Activated CD4-positive, alpha-beta T cell treated with anti-CD3 and anti-CD28 coated beads, Interleukin-2, amount 10 ng/mL, durations not matched to agents 7 days and 5 days (primary cell): ENCODE results near the gene TMTC2. TPM values are rescaled to one million over a fixed set of nuclear protein-coding genes. Genes with fewer than 3 reads are reported as not detected.

ENCODE experiments used
- CTCF ChIA-PET: fragments of 350-600 bp; sonication (Branson Sonifier 250); formaldehyde crosslinking; loops from one replicate; lab custom pipeline; 2021; ENCODE audit warnings: antibody characterized with exemption; lab: Charles Lee
- POLR2A ChIA-PET: fragments of 350-600 bp; sonication (Branson Sonifier 250); formaldehyde crosslinking; loops from one replicate; lab custom pipeline; 2021; ENCODE audit warnings: antibody characterized with exemption; lab: Charles Lee
- DNase-seq: peaks from one replicate; pipeline ENCODE4 v3.0.0-alpha.2; 2020
- H3K27ac Mint-ChIP-seq: one replicate; pipeline ENCODE4 v1.8.0; 2021; ENCODE audit warnings: mild to moderate bottlenecking, moderate library complexity, mixed read lengths
- H3K27me3 Mint-ChIP-seq: one replicate; pipeline ENCODE4 v1.8.0; 2021; ENCODE audit warnings: mixed read lengths
- H3K36me3 Mint-ChIP-seq: one replicate; pipeline ENCODE4 v1.8.0; 2021; ENCODE audit warnings: low read depth, mixed read lengths
- H3K4me1 Mint-ChIP-seq: one replicate; pipeline ENCODE4 v1.8.0; 2021; ENCODE audit warnings: mixed read lengths
- H3K4me3 Mint-ChIP-seq: one replicate; pipeline ENCODE4 v1.8.0; 2021; ENCODE audit warnings: mild to moderate bottlenecking, moderate library complexity, mixed read lengths
- H3K9me3 Mint-ChIP-seq: one replicate; pipeline ENCODE4 v1.8.0; 2021; ENCODE audit warnings: mixed read lengths
- total RNA-seq, 2 experiments: library from RNA; stranded (reverse); gene quantifications; one replicate each; pipeline ENCODE4 v1.2.3, GENCODE V29; 2021

Gene TMTC2
- total RNA-seq, 2 experiments from 2014 or later = 1.8 to 2.5 TPM

- CTCF ChIA-PET = no interaction called here
- Mint-ChIP-seq H3K36me3 (no peaks in the 10 kb centered on the region), H3K9me3 (no peaks in the 10 kb centered on the region), H3K27me3 (no peaks in the 10 kb centered on the region), H3K27ac (no peak overlapping the region), H3K4me3 (no peak overlapping the region), H3K4me1 (no peaks in the 10 kb centered on the region)
- POLR2A ChIA-PET = no interaction called here
- DNase-seq = no peak
Observed at GRCh38 chr12:82910246-82910893, 223.7 kb downstream of the TMTC2 start.

GRCh38 chr12:82912406-82912805 is 225.7 kb downstream of the TMTC2 start:
- DNase-seq = no peak
- Mint-ChIP-seq H3K27ac (no peak overlapping the region), H3K4me1 (no peaks in the 10 kb centered on the region), H3K27me3 (no peaks in the 10 kb centered on the region), H3K9me3 (no peaks in the 10 kb centered on the region), H3K36me3 (no peaks in the 10 kb centered on the region), H3K4me3 (no peak overlapping the region)
- CTCF ChIA-PET = no interaction called here
- POLR2A ChIA-PET = no interaction called here

- no peaks in the 10 kb centered on the region for H3K9me3 Mint-ChIP-seq
- no peak overlapping the region for H3K4me3 Mint-ChIP-seq
- no peak for DNase-seq
- no peaks in the 10 kb centered on the region for H3K4me1 Mint-ChIP-seq
- POLR2A ChIA-PET = no interaction called here
- no peaks in the 10 kb centered on the region for H3K27me3 Mint-ChIP-seq
- no peak overlapping the region for H3K27ac Mint-ChIP-seq
- CTCF ChIA-PET = no interaction called here
- no peaks in the 10 kb centered on the region for H3K36me3 Mint-ChIP-seq
Observed at GRCh38 chr12:82919388-82920054, 232.8 kb downstream of the TMTC2 start.

GRCh38 chr12:82923935-82924334 is 237.2 kb downstream of the TMTC2 start:
- no peak overlapping the region for H3K4me3 Mint-ChIP-seq
- CTCF ChIA-PET = no interaction called here
- H3K9me3 Mint-ChIP-seq = no peaks in the 10 kb centered on the region
- H3K27me3 Mint-ChIP-seq = no peaks in the 10 kb centered on the region
- POLR2A ChIA-PET = no interaction called here
- H3K36me3 Mint-ChIP-seq = no peaks in the 10 kb centered on the region
- H3K4me1 Mint-ChIP-seq = no peaks in the 10 kb centered on the region
- DNase-seq = no peak
- H3K27ac Mint-ChIP-seq = no peak overlapping the region

- POLR2A ChIA-PET = no interaction called here
- Mint-ChIP-seq H3K4me1 (no peaks in the 10 kb centered on the region), H3K36me3 (no peaks in the 10 kb centered on the region), H3K9me3 (no peaks in the 10 kb centered on the region), H3K27me3 (no peaks in the 10 kb centered on the region), H3K27ac (no peak overlapping the region), H3K4me3 (no peak overlapping the region)
- CTCF ChIA-PET = no interaction called here
- DNase-seq = no peak
Observed at GRCh38 chr12:82926630-82927029, 239.9 kb downstream of the TMTC2 start.

GRCh38 chr12:82930301-82930700 is 243.6 kb downstream of the TMTC2 start:
- CTCF ChIA-PET = no interaction called here
- Mint-ChIP-seq H3K4me3 (no peak overlapping the region), H3K4me1 (no peaks in the 10 kb centered on the region), H3K9me3 (no peaks in the 10 kb centered on the region), H3K27me3 (no peaks in the 10 kb centered on the region), H3K27ac (no peak overlapping the region), H3K36me3 (no peaks in the 10 kb centered on the region)
- DNase-seq = no peak
- POLR2A ChIA-PET = no interaction called here

- H3K27ac Mint-ChIP-seq = no peak overlapping the region
Observed at GRCh38 chr12:82931349-82932116, 244.8 kb downstream of the TMTC2 start.

GRCh38 chr12:82937151-82937550 is 250.4 kb downstream of the TMTC2 start:
- no peaks in the 10 kb centered on the region for H3K27me3 Mint-ChIP-seq
- H3K9me3 Mint-ChIP-seq = no peaks in the 10 kb centered on the region
- no peak for DNase-seq
- ChIA-PET CTCF (interaction anchor here (0.7 kb wide), 1 partner anchor 677 kb away, joined by 3 read pairs; no protein-coding TSS in a partner anchor), POLR2A (no interaction called here)
- no peaks in the 10 kb centered on the region for H3K4me1 Mint-ChIP-seq
- no peaks in the 10 kb centered on the region for H3K36me3 Mint-ChIP-seq
- H3K4me3 Mint-ChIP-seq = no peak overlapping the region
- H3K27ac Mint-ChIP-seq = no peak overlapping the region

More at GRCh38 chr12:82931349-82932116, 244.8 kb downstream of the TMTC2 start:
- Mint-ChIP-seq H3K4me1 (no peaks in the 10 kb centered on the region), H3K36me3 (no peaks in the 10 kb centered on the region), H3K27me3 (no peaks in the 10 kb centered on the region), H3K9me3 (no peaks in the 10 kb centered on the region), H3K4me3 (no peak overlapping the region)
- DNase-seq = no peak
- ChIA-PET POLR2A (no interaction called here), CTCF (no interaction called here)

GRCh38 chr12:82942521-82942920 is 255.8 kb downstream of the TMTC2 start:
- ChIA-PET CTCF (no interaction called here), POLR2A (no interaction called here)
- Mint-ChIP-seq H3K36me3 (no peaks in the 10 kb centered on the region), H3K27me3 (no peaks in the 10 kb centered on the region), H3K27ac (no peak overlapping the region), H3K4me1 (no peaks in the 10 kb centered on the region), H3K9me3 (no peaks in the 10 kb centered on the region), H3K4me3 (no peak overlapping the region)
- no peak for DNase-seq

GRCh38 chr12:82942991-82943401 is 256.3 kb downstream of the TMTC2 start:
- Mint-ChIP-seq H3K27me3 (no peaks in the 10 kb centered on the region), H3K4me3 (no peak overlapping the region), H3K9me3 (no peaks in the 10 kb centered on the region), H3K36me3 (no peaks in the 10 kb centered on the region), H3K27ac (no peak overlapping the region), H3K4me1 (no peaks in the 10 kb centered on the region)
- ChIA-PET CTCF (no interaction called here), POLR2A (no interaction called here)
- no peak for DNase-seq

- Mint-ChIP-seq H3K27me3 (no peaks in the 10 kb centered on the region), H3K36me3 (no peaks in the 10 kb centered on the region), H3K27ac (no peak overlapping the region), H3K4me1 (no peaks in the 10 kb centered on the region), H3K9me3 (no peaks in the 10 kb centered on the region), H3K4me3 (no peak overlapping the region)
- POLR2A ChIA-PET = no interaction called here
- no peak for DNase-seq
- CTCF ChIA-PET = no interaction called here
Observed at GRCh38 chr12:82948491-82948890, 261.8 kb downstream of the TMTC2 start.

GRCh38 chr12:82950356-82950755 is 263.6 kb downstream of the TMTC2 start:
- Mint-ChIP-seq H3K9me3 (no peaks in the 10 kb centered on the region), H3K27me3 (no peaks in the 10 kb centered on the region), H3K27ac (no peak overlapping the region), H3K4me3 (no peak overlapping the region), H3K4me1 (no peaks in the 10 kb centered on the region), H3K36me3 (no peaks in the 10 kb centered on the region)
- ChIA-PET POLR2A (no interaction called here), CTCF (no interaction called here)
- no peak for DNase-seq

GRCh38 chr12:82952946-82953345 is 266.2 kb downstream of the TMTC2 start:
- ChIA-PET POLR2A (no interaction called here), CTCF (no interaction called here)
- no peak for DNase-seq
- Mint-ChIP-seq H3K4me3 (no peak overlapping the region), H3K36me3 (no peaks in the 10 kb centered on the region), H3K27me3 (no peaks in the 10 kb centered on the region), H3K9me3 (no peaks in the 10 kb centered on the region), H3K27ac (no peak overlapping the region), H3K4me1 (no peaks in the 10 kb centered on the region)
